OCI-LY1 (cell line): ENCODE measurements around the gene SGMS2.

ENCODE experiments used
- EZH2 ChIP-seq: fragments of 200-600 bp; sonication (generic), shearing (Covaris generic); IDR thresholded peaks from 2 replicates; pipeline ENCODE4 v1.8.0; 2017; ENCODE audit warnings: borderline replicate concordance, mixed run types, mild to moderate bottlenecking, antibody characterized with exemption, low read length, moderate library complexity, mixed read lengths
- TF ChIP-seq, protein P1 (sequence below): fragments of 200-600 bp; sonication (generic), shearing (Covaris generic); IDR thresholded peaks from 2 replicates; pipeline ENCODE4 v1.5.1; 2017; ENCODE audit warnings: mild to moderate bottlenecking, antibody characterized with exemption, low read length, moderate library complexity, mixed read lengths

DNA sequence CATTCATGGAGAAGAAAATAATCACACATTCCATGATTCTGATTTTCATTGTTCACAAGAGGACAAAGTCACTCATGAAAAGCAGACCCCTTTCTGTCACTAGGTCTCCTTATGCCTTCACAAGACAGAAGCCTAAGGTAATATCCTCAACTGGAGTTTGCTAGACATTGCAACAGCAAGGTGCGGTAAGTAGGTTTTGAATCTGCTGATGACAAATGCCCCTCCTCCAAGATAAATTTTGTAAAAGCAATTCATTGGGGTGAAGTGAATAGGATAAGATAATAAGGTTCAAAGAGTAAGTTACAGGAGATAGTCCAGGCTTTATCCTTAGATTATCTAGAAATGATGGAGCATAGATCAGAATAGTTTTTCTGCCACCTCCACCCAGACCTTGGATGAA lies 90.5 kb downstream of the SGMS2 start:
- TF ChIP-seq, protein P1, sequence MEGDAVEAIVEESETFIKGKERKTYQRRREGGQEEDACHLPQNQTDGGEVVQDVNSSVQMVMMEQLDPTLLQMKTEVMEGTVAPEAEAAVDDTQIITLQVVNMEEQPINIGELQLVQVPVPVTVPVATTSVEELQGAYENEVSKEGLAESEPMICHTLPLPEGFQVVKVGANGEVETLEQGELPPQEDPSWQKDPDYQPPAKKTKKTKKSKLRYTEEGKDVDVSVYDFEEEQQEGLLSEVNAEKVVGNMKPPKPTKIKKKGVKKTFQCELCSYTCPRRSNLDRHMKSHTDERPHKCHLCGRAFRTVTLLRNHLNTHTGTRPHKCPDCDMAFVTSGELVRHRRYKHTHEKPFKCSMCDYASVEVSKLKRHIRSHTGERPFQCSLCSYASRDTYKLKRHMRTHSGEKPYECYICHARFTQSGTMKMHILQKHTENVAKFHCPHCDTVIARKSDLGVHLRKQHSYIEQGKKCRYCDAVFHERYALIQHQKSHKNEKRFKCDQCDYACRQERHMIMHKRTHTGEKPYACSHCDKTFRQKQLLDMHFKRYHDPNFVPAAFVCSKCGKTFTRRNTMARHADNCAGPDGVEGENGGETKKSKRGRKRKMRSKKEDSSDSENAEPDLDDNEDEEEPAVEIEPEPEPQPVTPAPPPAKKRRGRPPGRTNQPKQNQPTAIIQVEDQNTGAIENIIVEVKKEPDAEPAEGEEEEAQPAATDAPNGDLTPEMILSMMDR = no peak
- no peak for TF ChIP-seq EZH2
